ENCODE results near the gene KRTAP19-3.

DNA sequence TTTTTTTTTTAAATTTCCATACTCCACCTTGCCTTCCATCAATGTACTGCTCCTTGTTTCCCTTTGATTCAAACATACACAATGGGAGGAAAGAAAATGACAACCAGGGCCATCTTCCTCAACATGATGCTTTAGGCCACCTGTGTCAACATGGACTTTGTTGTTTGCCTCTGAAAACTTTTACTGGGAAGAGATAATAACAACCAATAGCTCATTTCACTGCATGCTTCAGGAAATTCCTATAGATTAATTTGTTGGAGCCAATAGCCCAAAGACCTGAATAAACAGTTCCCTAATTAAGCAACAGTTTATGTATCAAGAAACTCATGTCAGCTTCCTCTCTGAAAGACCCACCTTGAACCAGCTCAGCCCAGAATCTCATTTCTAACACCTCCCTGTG lies 48.6 kb downstream of the KRTAP19-3 start:
- TF ChIP-seq EZH2 (IDR thresholded peaks at IDR 0.05) (no peak), POLR2AphosphoS5 (IDR thresholded peaks at IDR 0.05; ENCODE audit: borderline replicate concordance, low read depth, low read length) (no peak)

Data from SK-N-MC (cell line).